HepG2 (cell line): ENCODE results near the gene OLAH. TPM values are rescaled to one million over a fixed set of nuclear protein-coding genes. Genes with fewer than 3 reads are reported as not detected.

Experiments
- EZH2 ChIP-seq: conservative IDR thresholded peaks from 2 replicates; pipeline ENCODE4 v1.6.1; 2012; ENCODE audit warnings: mild to moderate bottlenecking, low read depth, low read length, moderate library complexity
- FOXA1 ChIP-seq, 2 experiments: fragments of 450-650 bp in 1 of 2; sonication (generic) in 1 of 2; formaldehyde crosslinking in 1 of 2; IDR thresholded peaks; 2 replicates each; pipeline versions ENCODE4 v1.4.0 to v1.6.1; 2016 to 2020; ENCODE audit warnings: missing genetic modification reagents in 1 of 2
- FOXP4 ChIP-seq: sonication (generic); formaldehyde crosslinking; IDR thresholded peaks from 2 replicates; pipeline ENCODE4 v1.4.0; 2020; ENCODE audit warnings: missing genetic modification reagents
- GPN1 ChIP-seq: sonication (generic); formaldehyde crosslinking; IDR thresholded peaks from 2 replicates; pipeline ENCODE4 v1.5.1; 2020; ENCODE audit warnings: missing genetic modification reagents, borderline replicate concordance
- IRX3 ChIP-seq: sonication (generic); formaldehyde crosslinking; IDR thresholded peaks from 2 replicates; pipeline ENCODE4 v1.8.1; 2023; ENCODE audit warnings: mild to moderate bottlenecking, low read depth, missing genetic modification reagents, borderline replicate concordance
- MTA3 ChIP-seq: sonication (generic); formaldehyde crosslinking; IDR thresholded peaks from 2 replicates; pipeline ENCODE4 v1.4.0; 2020; ENCODE audit warnings: missing genetic modification reagents
- PHB2 ChIP-seq: fragments of 450-650 bp; IDR thresholded peaks from 2 replicates; pipeline ENCODE4 v1.6.1; 2018; ENCODE audit not compliant: partially characterized antibody
- PLRG1 ChIP-seq: fragments of 450-650 bp; conservative IDR thresholded peaks from 2 replicates; pipeline ENCODE4 v1.6.1; 2016
- RFXAP ChIP-seq: sonication (generic); formaldehyde crosslinking; IDR thresholded peaks from 2 replicates; pipeline ENCODE4 v1.4.0; 2020; ENCODE audit warnings: missing genetic modification reagents, borderline replicate concordance
- SMC3 ChIP-seq: IDR thresholded peaks from 2 replicates; pipeline ENCODE4 v1.6.1; 2011; ENCODE audit warnings: low read length, improper control_type of control experiment
- SUZ12 ChIP-seq: fragments of 150-350 bp; IDR thresholded peaks from 2 replicates; pipeline ENCODE4 v1.6.1; 2014; ENCODE audit warnings: low read depth, low read length
- TOPORS ChIP-seq: sonication (generic); formaldehyde crosslinking; IDR thresholded peaks from 2 replicates; pipeline ENCODE4 v1.8.0; 2023; ENCODE audit warnings: mild to moderate bottlenecking, missing genetic modification reagents
- U2AF2 ChIP-seq: fragments of 200-400 bp; formaldehyde crosslinking; IDR thresholded peaks from 2 replicates; pipeline ENCODE4 v1.6.1; 2017; ENCODE audit warnings: low read depth, mild to moderate bottlenecking, low read length
- WIZ ChIP-seq: sonication (generic); formaldehyde crosslinking; IDR thresholded peaks from 2 replicates; pipeline ENCODE4 v1.5.1; 2020; ENCODE audit warnings: mild to moderate bottlenecking, missing genetic modification reagents
- ZNF296 ChIP-seq: sonication (generic); formaldehyde crosslinking; conservative IDR thresholded peaks from 2 replicates; pipeline ENCODE4 v1.5.0; 2020; ENCODE audit warnings: mild to moderate bottlenecking, missing genetic modification reagents
- ZNF335 ChIP-seq: sonication (generic); formaldehyde crosslinking; IDR thresholded peaks from 2 replicates; pipeline ENCODE4 v1.4.0; 2020; ENCODE audit warnings: missing genetic modification reagents
- ZNF513 ChIP-seq: sonication (generic); formaldehyde crosslinking; conservative IDR thresholded peaks from 2 replicates; pipeline ENCODE4 v1.5.0; 2020; ENCODE audit warnings: missing genetic modification reagents
- ZNF552 ChIP-seq: sonication (generic); formaldehyde crosslinking; IDR thresholded peaks from 2 replicates; pipeline ENCODE4 v1.9.0; 2022; ENCODE audit warnings: missing genetic modification reagents, mild to moderate bottlenecking, borderline replicate concordance
- ZNF607 ChIP-seq: sonication (generic); formaldehyde crosslinking; IDR thresholded peaks from 2 replicates; pipeline ENCODE4 v1.5.1; 2020; ENCODE audit warnings: missing genetic modification reagents, mild to moderate bottlenecking, borderline replicate concordance
- ZNF747 ChIP-seq: sonication (generic); formaldehyde crosslinking; IDR thresholded peaks from 2 replicates; pipeline ENCODE4 v1.8.1; 2023; ENCODE audit warnings: missing genetic modification reagents, mild to moderate bottlenecking, borderline replicate concordance
- ZNF775 ChIP-seq: sonication (generic); formaldehyde crosslinking; IDR thresholded peaks from 2 replicates; pipeline ENCODE4 v1.4.0; 2020; ENCODE audit warnings: missing genetic modification reagents, mild to moderate bottlenecking, moderate library complexity, borderline replicate concordance
- ZNF788 ChIP-seq: sonication (generic); formaldehyde crosslinking; IDR thresholded peaks from 2 replicates; pipeline ENCODE4 v1.5.0; 2020; ENCODE audit warnings: mild to moderate bottlenecking, missing genetic modification reagents, borderline replicate concordance
- ZSCAN25 ChIP-seq: sonication (generic); formaldehyde crosslinking; IDR thresholded peaks from 2 replicates; pipeline ENCODE4 v1.8.0; 2022; ENCODE audit warnings: mild to moderate bottlenecking, missing genetic modification reagents
- polyA plus RNA-seq, 8 experiments: library from polyadenylated mRNA; depleted of rRNA in 3 of 8; stranded (reverse) in 7 of 8; unstranded in 1 of 8; fragments of >200 nt; fragmentation: Illumina TruSeq in 4 of 8; extraction: Trizol in 4 of 8; gene quantifications; 2 replicates each; pipeline versions ENCODE4 v1.2.1 to v1.2.3, GENCODE V29; 2011 to 2016; ENCODE audit warnings: low read depth in 4 of 8, missing spikeins in 1 of 8, mixed read lengths in 1 of 8; ENCODE audit not compliant: insufficient read depth in 1 of 8
- total RNA-seq, 5 experiments: library from RNA; depleted of rRNA; stranded (reverse); fragments of >200 nt; fragmentation: Illumina TruSeq; extraction: Trizol; gene quantifications; 2 replicates each; pipeline ENCODE4 v1.2.3, GENCODE V29; 2016; ENCODE audit warnings: low read depth in 1 of 5
- TF ChIP-seq, protein P1 (sequence below): conservative IDR thresholded peaks from 2 replicates; pipeline ENCODE4 v1.6.1; 2018; ENCODE audit warnings: missing genetic modification reagents

Gene OLAH
- total and polyA plus RNA-seq, 2 of the 13 experiments (the other 11 are each of a cell fraction or from before 2014, with no cell fraction given) = 0.13 TPM; not detected in 1

- no peak for TF ChIP-seq FOXA1 (IDR thresholded peaks at IDR 0.05)
- TF ChIP-seq FOXA1 (CRISPR knock-in tag; IDR thresholded peaks at IDR 0.05) = no peak
- TF ChIP-seq TOPORS (CRISPR knock-in tag) = peak; percentile 96
- peak; percentile 84 for TF ChIP-seq ZNF747 (CRISPR knock-in tag)
- TF ChIP-seq WIZ (CRISPR knock-in tag) = peak; percentile 95
- TF ChIP-seq IRX3 (CRISPR knock-in tag) = peak; percentile 97
- TF ChIP-seq ZNF775 (CRISPR knock-in tag) = no peak
- TF ChIP-seq ZNF296 (CRISPR knock-in tag) = peak; percentile 75
- no peak for TF ChIP-seq GPN1 (CRISPR knock-in tag)
- no peak for TF ChIP-seq U2AF2
- peak; percentile 93 for TF ChIP-seq ZNF607 (CRISPR knock-in tag)
- no peak for TF ChIP-seq MTA3 (CRISPR knock-in tag)
- 0 out of 2 replicates have a peak, but pooled peaks have one; percentile 49 for TF ChIP-seq ZNF335
- TF ChIP-seq ZNF513 = 0 out of 2 replicates have a peak, but pooled peaks have one; percentile 18
- peak; percentile 70 for TF ChIP-seq RFXAP
- TF ChIP-seq SMC3 = no peak
- TF ChIP-seq ZSCAN25 (CRISPR knock-in tag) = peak; percentile 53; the same call in 1 of the 2 replicates
- no peak for TF ChIP-seq FOXP4 (CRISPR knock-in tag)
- no peak for TF ChIP-seq PHB2
- TF ChIP-seq, protein P1, sequence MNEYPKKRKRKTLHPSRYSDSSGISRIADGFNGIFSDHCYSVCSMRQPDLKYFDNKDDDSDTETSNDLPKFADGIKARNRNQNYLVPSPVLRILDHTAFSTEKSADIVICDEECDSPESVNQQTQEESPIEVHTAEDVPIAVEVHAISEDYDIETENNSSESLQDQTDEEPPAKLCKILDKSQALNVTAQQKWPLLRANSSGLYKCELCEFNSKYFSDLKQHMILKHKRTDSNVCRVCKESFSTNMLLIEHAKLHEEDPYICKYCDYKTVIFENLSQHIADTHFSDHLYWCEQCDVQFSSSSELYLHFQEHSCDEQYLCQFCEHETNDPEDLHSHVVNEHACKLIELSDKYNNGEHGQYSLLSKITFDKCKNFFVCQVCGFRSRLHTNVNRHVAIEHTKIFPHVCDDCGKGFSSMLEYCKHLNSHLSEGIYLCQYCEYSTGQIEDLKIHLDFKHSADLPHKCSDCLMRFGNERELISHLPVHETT (CRISPR knock-in tag) = peak; percentile 87
- TF ChIP-seq EZH2 = no peak
- peak; percentile 72; the same call in 1 of the 2 replicates for TF ChIP-seq ZNF552 (CRISPR knock-in tag)
- no peak for TF ChIP-seq SUZ12
- TF ChIP-seq PLRG1 = no peak
- peak; percentile 52; the same call in 1 of the 2 replicates for TF ChIP-seq ZNF788 (CRISPR knock-in tag)
Observed at GRCh38 chr10:15097011-15097812, 53.5 kb downstream of the OLAH start, which contains the start of gene RPP38 (continued).
